WTC11 (cell line): Measurements from ENCODE around the gene PAK1. TPM values are rescaled to one million over a fixed set of nuclear protein-coding genes. Genes with fewer than 3 reads are reported as not detected.

Experiments
- ATAC-seq: fragments of 200-7000 bp; cut with Tn5 transposase; 2 replicates; pipeline ENCODE4 v1.10.0; 2021; ENCODE audit warnings: mild to moderate bottlenecking, moderate library complexity
- CTCF ChIA-PET: fragments of 300-600 bp; sonication (Branson Sonifier 250); formaldehyde crosslinking; loops from one replicate; lab custom pipeline; 2021; ENCODE audit warnings: antibody characterized with exemption; lab: Charles Lee
- POLR2A ChIA-PET: fragments of 350-600 bp; sonication (Branson Sonifier 250); formaldehyde crosslinking; loops from one replicate; lab custom pipeline; 2021; ENCODE audit warnings: antibody characterized with exemption; lab: Charles Lee
- DNase-seq: peaks from one replicate; pipeline ENCODE4 v3.0.0; 2021; ENCODE audit warnings: low spot score
- H3K27ac Mint-ChIP-seq: 2 replicates; pipeline ENCODE4 v1.8.0; 2021; ENCODE audit warnings: mixed read lengths
- H3K27me3 Mint-ChIP-seq: 2 replicates; pipeline ENCODE4 v1.8.0; 2021; ENCODE audit warnings: low read depth, mild to moderate bottlenecking, moderate library complexity, mixed read lengths
- H3K36me3 Mint-ChIP-seq: 2 replicates; pipeline ENCODE4 v1.8.0; 2021; ENCODE audit warnings: mixed read lengths
- H3K4me1 Mint-ChIP-seq: 2 replicates; pipeline ENCODE4 v1.8.0; 2022; ENCODE audit warnings: mixed read lengths
- H3K4me3 Mint-ChIP-seq: 2 replicates; pipeline ENCODE4 v1.8.0; 2021; ENCODE audit warnings: mild to moderate bottlenecking, moderate library complexity, mixed read lengths
- H3K9me3 Mint-ChIP-seq: 2 replicates; pipeline ENCODE4 v1.8.0; 2021; ENCODE audit warnings: mixed read lengths
- ATF1 ChIP-seq: sonication (generic); formaldehyde crosslinking; IDR thresholded peaks from 2 replicates; pipeline ENCODE4 v1.8.1; 2023; ENCODE audit warnings: mild to moderate bottlenecking, moderate library complexity, missing genetic modification reagents
- ATF6 ChIP-seq: sonication (generic); formaldehyde crosslinking; IDR thresholded peaks from 2 replicates; pipeline ENCODE4 v1.8.1; 2023; ENCODE audit warnings: mild to moderate bottlenecking, missing genetic modification reagents
- CREB1 ChIP-seq: sonication (generic); formaldehyde crosslinking; IDR thresholded peaks from 2 replicates; pipeline ENCODE4 v1.8.0; 2023; ENCODE audit warnings: mild to moderate bottlenecking, missing genetic modification reagents
- E2F5 ChIP-seq: sonication (generic); formaldehyde crosslinking; IDR thresholded peaks from 2 replicates; pipeline ENCODE4 v1.8.1; 2022; ENCODE audit warnings: mild to moderate bottlenecking, moderate library complexity, missing genetic modification reagents
- ESRRA ChIP-seq: sonication (generic); formaldehyde crosslinking; IDR thresholded peaks from 2 replicates; pipeline ENCODE4 v1.8.1; 2022; ENCODE audit warnings: mild to moderate bottlenecking, missing genetic modification reagents, borderline replicate concordance
- GTF2I ChIP-seq: fragments of 250-450 bp; sonication (Bioruptor Pico); conservative IDR thresholded peaks from 2 replicates; pipeline ENCODE4 v1.4.0; 2021; ENCODE audit warnings: mild to moderate bottlenecking
- IRF2 ChIP-seq: sonication (generic); formaldehyde crosslinking; IDR thresholded peaks from 2 replicates; pipeline ENCODE4 v1.8.0; 2022; ENCODE audit warnings: low read depth, missing genetic modification reagents, borderline replicate concordance
- MLX ChIP-seq: sonication (generic); formaldehyde crosslinking; IDR thresholded peaks from 2 replicates; pipeline ENCODE4 v1.8.1; 2023; ENCODE audit warnings: mild to moderate bottlenecking, missing genetic modification reagents, moderate library complexity
- NFYB ChIP-seq: sonication (generic); formaldehyde crosslinking; conservative IDR thresholded peaks from 2 replicates; pipeline ENCODE4 v1.8.0; 2022; ENCODE audit warnings: low read depth, missing genetic modification reagents
- PRDM15 ChIP-seq: sonication (generic); formaldehyde crosslinking; IDR thresholded peaks from 2 replicates; pipeline ENCODE4 v1.8.0; 2022; ENCODE audit warnings: missing genetic modification reagents
- PREB ChIP-seq: sonication (generic); formaldehyde crosslinking; IDR thresholded peaks from 2 replicates; pipeline ENCODE4 v1.8.1; 2022; ENCODE audit warnings: mild to moderate bottlenecking, missing genetic modification reagents, moderate library complexity, borderline replicate concordance
- PRRX2 ChIP-seq: fragments of 250-450 bp; sonication (Bioruptor Pico); IDR thresholded peaks from 2 replicates; pipeline ENCODE4 v1.8.0; 2021; ENCODE audit warnings: mild to moderate bottlenecking
- SMAD4 ChIP-seq: sonication (generic); formaldehyde crosslinking; IDR thresholded peaks from 2 replicates; pipeline ENCODE4 v1.8.0; 2022; ENCODE audit warnings: mild to moderate bottlenecking, missing genetic modification reagents
- TEAD1 ChIP-seq: sonication (generic); formaldehyde crosslinking; IDR thresholded peaks from 2 replicates; pipeline ENCODE4 v1.8.0; 2022; ENCODE audit warnings: mild to moderate bottlenecking, missing genetic modification reagents
- TP53 ChIP-seq: sonication (generic); formaldehyde crosslinking; IDR thresholded peaks from 2 replicates; pipeline ENCODE4 v1.8.1; 2023; ENCODE audit warnings: mild to moderate bottlenecking, missing genetic modification reagents
- USF2 ChIP-seq: sonication (generic); formaldehyde crosslinking; IDR thresholded peaks from 2 replicates; pipeline ENCODE4 v1.8.1; 2023; ENCODE audit warnings: mild to moderate bottlenecking, missing genetic modification reagents, moderate library complexity
- ZMAT4 ChIP-seq: fragments of 250-450 bp; sonication (Bioruptor Pico); IDR thresholded peaks from 2 replicates; pipeline ENCODE4 v1.9.0; 2021; ENCODE audit warnings: mild to moderate bottlenecking
- ZNF121 ChIP-seq: sonication (generic); formaldehyde crosslinking; IDR thresholded peaks from 2 replicates; pipeline ENCODE4 v1.8.0; 2023; ENCODE audit warnings: missing genetic modification reagents
- ZNF281 ChIP-seq: sonication (generic); formaldehyde crosslinking; IDR thresholded peaks from 2 replicates; pipeline ENCODE4 v1.8.0; 2023; ENCODE audit warnings: mild to moderate bottlenecking, missing genetic modification reagents
- ZNF317 ChIP-seq: sonication (generic); formaldehyde crosslinking; IDR thresholded peaks from 2 replicates; pipeline ENCODE4 v1.8.1; 2023; ENCODE audit warnings: low read depth, mild to moderate bottlenecking, moderate library complexity, missing genetic modification reagents, borderline replicate concordance
- ZNF416 ChIP-seq: fragments of 250-450 bp; sonication (Bioruptor Pico); IDR thresholded peaks from 2 replicates; pipeline ENCODE4 v1.9.0; 2021; ENCODE audit warnings: mild to moderate bottlenecking, inconsistent platforms
- ZNF671 ChIP-seq: fragments of 250-450 bp; sonication (Bioruptor Pico); IDR thresholded peaks from 2 replicates; pipeline ENCODE4 v1.8.0; 2021; ENCODE audit warnings: mild to moderate bottlenecking
- total RNA-seq: library from RNA; stranded (reverse); gene quantifications from 3 replicates; pipeline ENCODE4 v1.2.3, GENCODE V29; 2021

The PAK1 gene
- total RNA-seq, 1 experiment from 2014 or later = 160 TPM

GRCh38 chr11:77418155-77418970 is 55.5 kb downstream of the PAK1 start (continued):
- TF ChIP-seq ATF6 (CRISPR knock-in tag) (no peak), MLX (CRISPR knock-in tag) (no peak), GTF2I (CRISPR knock-in tag) (no peak)

GRCh38 chr11:77416357-77416756 is 57.5 kb downstream of the PAK1 start:
- peaks cover 70% of the 10 kb centered on the region for H3K4me1 Mint-ChIP-seq
- ATAC-seq (no peak), DNase-seq (no peak)
- no peaks in the 10 kb centered on the region for H3K9me3 Mint-ChIP-seq
- H3K4me3 Mint-ChIP-seq = no peak overlapping the region
- CTCF ChIA-PET = no interaction called here
- H3K27ac Mint-ChIP-seq = no peak overlapping the region
- H3K27me3 Mint-ChIP-seq = no peaks in the 10 kb centered on the region
- POLR2A ChIA-PET = no interaction called here
- H3K36me3 Mint-ChIP-seq = no peaks in the 10 kb centered on the region; the same call in 1 of the 2 replicates
- TF ChIP-seq CREB1 (no peak), PRRX2 (no peak), PRDM15 (CRISPR knock-in tag) (no peak), TP53 (CRISPR knock-in tag) (no peak), ESRRA (CRISPR knock-in tag) (no peak), ATF1 (no peak), IRF2 (CRISPR knock-in tag) (no peak), ZNF317 (CRISPR knock-in tag) (no peak), ZMAT4 (CRISPR knock-in tag) (no peak), ZNF416 (CRISPR knock-in tag) (no peak), SMAD4 (CRISPR knock-in tag) (no peak), TEAD1 (CRISPR knock-in tag) (no peak), ZNF281 (CRISPR knock-in tag) (no peak), E2F5 (CRISPR knock-in tag) (no peak), NFYB (CRISPR knock-in tag) (no peak), PREB (CRISPR knock-in tag) (no peak), ZNF671 (no peak), USF2 (CRISPR knock-in tag) (no peak), ZNF121 (no peak)
